Testis (tissue), 2 donors: ENCODE data around the gene ARL15.

Source experiments
- CTCF ChIP-seq, 3 experiments: fragments of 450-650 bp in 2 of 3; fragments of 200-600 bp in 1 of 3; sonication (generic) in 1 of 3; IDR thresholded peaks; one replicate each; pipeline ENCODE4 v1.5.1; 2016 to 2019; ENCODE audit warnings: antibody characterized with exemption in 3 of 3, mild to moderate bottlenecking in 2 of 3, moderate library complexity in 1 of 3
- POLR2A ChIP-seq: fragments of 450-650 bp; IDR thresholded peaks from one replicate; pipeline ENCODE4 v1.6.1; 2017; ENCODE audit warnings: antibody characterized with exemption, mild to moderate bottlenecking, moderate library complexity

GRCh38 chr5:53984971-53985370, 325.4 kb downstream of the ARL15 start:
- no peak for TF ChIP-seq CTCF (IDR thresholded peaks at IDR 0.05)
- TF ChIP-seq POLR2A, result no peak
